Esophagus muscularis mucosa (tissue), 4 donors: ENCODE results near the gene PACRG.

Experiments used
- EP300 ChIP-seq: sonication (generic); formaldehyde crosslinking; IDR thresholded peaks from one replicate; pipeline ENCODE4 v1.6.1; 2017; ENCODE audit warnings: antibody characterized with exemption
- POLR2A ChIP-seq: fragments of 450-650 bp; IDR thresholded peaks from one replicate; pipeline ENCODE4 v1.6.1; 2017; ENCODE audit warnings: antibody characterized with exemption, moderate library complexity, mild to moderate bottlenecking, low read depth
- POLR2AphosphoS5 ChIP-seq, 2 donors: sonication (generic); formaldehyde crosslinking; IDR thresholded peaks; one replicate each; pipeline ENCODE4 v1.6.1; 2017; ENCODE audit warnings: antibody characterized with exemption in 2 of 2
- TF ChIP-seq, protein P1 (sequence below), 3 experiments: fragments of 200-600 bp in 2 of 3; fragments of 450-650 bp in 1 of 3; sonication (generic) in 2 of 3; IDR thresholded peaks; one replicate each; pipeline ENCODE4 v1.5.1; 2017 to 2019; ENCODE audit warnings: antibody characterized with exemption in 3 of 3, mild to moderate bottlenecking in 2 of 3, moderate library complexity in 1 of 3

DNA sequence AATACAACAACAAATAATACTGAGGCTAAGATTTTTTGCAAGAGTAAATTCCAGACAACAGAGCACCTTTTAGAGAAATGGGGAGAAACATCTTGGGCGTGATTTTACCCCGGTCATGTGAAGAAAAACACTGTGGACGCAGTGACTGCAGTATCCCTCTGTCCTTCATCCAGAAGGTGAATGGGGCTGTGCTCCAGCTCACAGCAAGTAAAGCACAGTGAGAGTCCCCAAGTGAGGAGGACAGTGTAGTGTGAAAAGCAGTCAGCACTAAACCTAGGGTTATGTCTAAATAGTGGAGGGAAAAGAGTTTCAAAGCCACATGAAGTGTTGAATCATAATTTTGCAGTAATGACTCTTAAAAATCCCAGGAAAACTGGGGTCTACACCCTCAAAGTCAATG, 338.4 kb downstream of the PACRG start:
- TF ChIP-seq, protein P1, sequence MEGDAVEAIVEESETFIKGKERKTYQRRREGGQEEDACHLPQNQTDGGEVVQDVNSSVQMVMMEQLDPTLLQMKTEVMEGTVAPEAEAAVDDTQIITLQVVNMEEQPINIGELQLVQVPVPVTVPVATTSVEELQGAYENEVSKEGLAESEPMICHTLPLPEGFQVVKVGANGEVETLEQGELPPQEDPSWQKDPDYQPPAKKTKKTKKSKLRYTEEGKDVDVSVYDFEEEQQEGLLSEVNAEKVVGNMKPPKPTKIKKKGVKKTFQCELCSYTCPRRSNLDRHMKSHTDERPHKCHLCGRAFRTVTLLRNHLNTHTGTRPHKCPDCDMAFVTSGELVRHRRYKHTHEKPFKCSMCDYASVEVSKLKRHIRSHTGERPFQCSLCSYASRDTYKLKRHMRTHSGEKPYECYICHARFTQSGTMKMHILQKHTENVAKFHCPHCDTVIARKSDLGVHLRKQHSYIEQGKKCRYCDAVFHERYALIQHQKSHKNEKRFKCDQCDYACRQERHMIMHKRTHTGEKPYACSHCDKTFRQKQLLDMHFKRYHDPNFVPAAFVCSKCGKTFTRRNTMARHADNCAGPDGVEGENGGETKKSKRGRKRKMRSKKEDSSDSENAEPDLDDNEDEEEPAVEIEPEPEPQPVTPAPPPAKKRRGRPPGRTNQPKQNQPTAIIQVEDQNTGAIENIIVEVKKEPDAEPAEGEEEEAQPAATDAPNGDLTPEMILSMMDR (IDR thresholded peaks at IDR 0.05), result no peak
- no peak for TF ChIP-seq POLR2A
- no peak for TF ChIP-seq POLR2AphosphoS5 (IDR thresholded peaks at IDR 0.05)
- no peak for TF ChIP-seq EP300
